Keratinocyte (primary cell): ENCODE measurements around the gene ABHD2. TPM values are rescaled to one million over a fixed set of nuclear protein-coding genes. Genes with fewer than 3 reads are reported as not detected.

Experiments
- DNase-seq: peaks from one replicate; pipeline ENCODE4 v3.0.0-alpha.2; 2011; ENCODE audit warnings: low read depth, missing footprints, low spot score
- FAIRE-seq: peaks from 2 replicates; lab custom pipeline; 2011; peaks lifted over from hg19 to GRCh38; lab: Jason Lieb, UNC
- H2AFZ ChIP-seq: 2 replicates; pipeline ENCODE4 v1.6.0; 2012; ENCODE audit warnings: low read length, control low read depth, inconsistent platforms; ENCODE audit not compliant: control insufficient read depth
- H3K27ac ChIP-seq: 2 replicates; pipeline ENCODE4 v1.5.1; 2011; ENCODE audit warnings: low read length; ENCODE audit not compliant: control insufficient read depth, insufficient read depth
- H3K27me3 ChIP-seq: 3 replicates; pipeline ENCODE4 v1.6.0; 2011; ENCODE audit warnings: low read length; ENCODE audit not compliant: control insufficient read depth, insufficient read depth; ENCODE audit errors: extremely low read depth
- H3K36me3 ChIP-seq, 2 experiments: 2 replicates in 1 of 2; 3 replicates in 1 of 2; pipeline ENCODE4 v1.5.1; 2011; ENCODE audit warnings: low read length in 2 of 2, mild to moderate bottlenecking in 1 of 2; ENCODE audit not compliant: control insufficient read depth in 2 of 2, insufficient read depth in 2 of 2; ENCODE audit errors: extremely low read depth in 1 of 2
- H3K4me1 ChIP-seq: 3 replicates; pipeline ENCODE4 v1.5.1; 2011; ENCODE audit warnings: low read length; ENCODE audit not compliant: control insufficient read depth, insufficient read depth; ENCODE audit errors: extremely low read depth
- H3K4me2 ChIP-seq: 3 replicates; pipeline ENCODE4 v1.6.0; 2011; ENCODE audit warnings: low read depth, low read length; ENCODE audit not compliant: control insufficient read depth, insufficient read depth; ENCODE audit errors: extremely low read depth
- H3K4me3 ChIP-seq, 3 experiments: fragments of 200-600 bp in 1 of 3; sonication (generic) in 1 of 3; 2 replicates in 2 of 3; 3 replicates in 1 of 3; pipeline ENCODE4 v1.5.1; 2011 to 2016; ENCODE audit warnings: low read length in 3 of 3, mild to moderate bottlenecking in 3 of 3, control low read depth in 2 of 3, inconsistent platforms in 1 of 3, low read depth in 1 of 3, mixed read lengths in 1 of 3, mixed run types in 1 of 3, moderate library complexity in 1 of 3; ENCODE audit not compliant: control insufficient read depth in 2 of 3, insufficient read depth in 2 of 3; ENCODE audit errors: extremely low read depth in 1 of 3
- H3K79me2 ChIP-seq: 2 replicates; pipeline ENCODE4 v1.6.0; 2012; ENCODE audit warnings: low read length; ENCODE audit not compliant: control insufficient read depth, insufficient read depth
- H3K9ac ChIP-seq: 3 replicates; pipeline ENCODE4 v1.6.0; 2011; ENCODE audit warnings: low read length; ENCODE audit not compliant: control insufficient read depth, insufficient read depth; ENCODE audit errors: extremely low read depth
- H3K9me1 ChIP-seq: 3 replicates; pipeline ENCODE4 v1.6.0; 2011; ENCODE audit warnings: low read length; ENCODE audit not compliant: control insufficient read depth, insufficient read depth; ENCODE audit errors: extremely low read depth
- H3K9me3 ChIP-seq: 2 replicates; pipeline ENCODE4 v1.5.1; 2012; ENCODE audit warnings: low read depth, low read length; ENCODE audit not compliant: control insufficient read depth
- H4K20me1 ChIP-seq: 3 replicates; pipeline ENCODE4 v1.6.0; 2011; ENCODE audit warnings: low read length; ENCODE audit not compliant: control insufficient read depth, insufficient read depth; ENCODE audit errors: extremely low read depth
- EZH2 ChIP-seq: IDR thresholded peaks from one replicate; pipeline ENCODE4 v1.6.1; 2012; ENCODE audit warnings: inconsistent platforms, mild to moderate bottlenecking, low read length, moderate library complexity
- dilution Hi-C: fragments of 300-500 bp; cut with MboI; formaldehyde crosslinking; loops from one replicate; pipeline ENCODE4 v1.7.0; 2020; ENCODE audit warnings: low sequenced_read_pairs; ENCODE audit not compliant: extremely low pct_ligation_motif_present
- polyA plus RNA-seq, 5 experiments: library from polyadenylated mRNA; depleted of rRNA in 3 of 5; stranded (reverse) in 3 of 5; stranded (forward) in 1 of 5; unstranded in 1 of 5; fragments of >200 nt; gene quantifications; 1 replicate in 1 of 5; 2 replicates in 3 of 5; 3 replicates in 1 of 5; pipeline versions ENCODE4 v1.2.1 to v1.2.3, GENCODE V29; 2011 to 2012; ENCODE audit warnings: missing spikeins in 2 of 5, low read depth in 1 of 5, low replicate concordance in 1 of 5
- TF ChIP-seq, protein P1 (sequence below), 3 experiments: IDR thresholded peaks in 1 of 3; conservative IDR thresholded peaks in 1 of 3; optimal IDR thresholded peaks in 1 of 3; 2 replicates in 2 of 3; 3 replicates in 1 of 3; pipeline versions ENCODE3 to v1.5.1; 2011; ENCODE audit warnings: low read length in 3 of 3, mild to moderate bottlenecking in 3 of 3, moderate library complexity in 2 of 3, control low read depth in 1 of 3, inconsistent platforms in 1 of 3; ENCODE audit not compliant: insufficient read depth in 2 of 3; ENCODE audit errors: extremely low read depth in 1 of 3

ABHD2 gene
- polyA plus RNA-seq, 1 donor (not counting 4 experiments of a cell fraction or from before 2014, with no cell fraction given): 22.8 TPM

DNA sequence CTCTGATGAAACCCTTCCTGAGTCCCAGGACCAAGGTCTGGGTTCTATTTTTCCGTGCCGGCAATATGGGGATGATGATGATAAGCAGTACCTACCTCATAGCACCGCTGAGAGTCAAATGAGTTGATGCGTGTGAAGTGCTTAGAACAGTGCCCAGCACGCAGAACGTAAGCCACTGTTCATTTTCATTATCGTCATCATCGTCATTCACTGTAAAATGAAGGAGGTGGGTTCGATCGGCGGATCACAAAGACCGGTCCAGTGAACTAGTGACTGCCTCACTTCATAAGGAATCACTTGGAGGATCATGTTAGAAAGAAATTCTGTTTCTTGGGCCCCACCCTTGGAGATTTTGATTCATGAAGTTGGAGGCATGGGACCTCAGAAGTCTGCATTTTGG, 88.9 kb downstream of the ABHD2 start:
- Histone ChIP-seq H4K20me1 (no peaks in the 10 kb centered on the region), H3K9me1 (no peaks in the 10 kb centered on the region), H3K9ac (no peak overlapping the region), H3K9me3 (no peaks in the 10 kb centered on the region), H3K4me3 (no peak overlapping the region), H3K4me2 (no peak overlapping the region), H3K27ac (no peak overlapping the region), H3K36me3 (peaks cover 7 to 19% of the 10 kb centered on the region in 2 experiments), H3K27me3 (no peaks in the 10 kb centered on the region), H3K4me1 (no peaks in the 10 kb centered on the region), H2AFZ (no peak overlapping the region), H3K79me2 (no peaks in the 10 kb centered on the region)
- TF ChIP-seq, protein P1, sequence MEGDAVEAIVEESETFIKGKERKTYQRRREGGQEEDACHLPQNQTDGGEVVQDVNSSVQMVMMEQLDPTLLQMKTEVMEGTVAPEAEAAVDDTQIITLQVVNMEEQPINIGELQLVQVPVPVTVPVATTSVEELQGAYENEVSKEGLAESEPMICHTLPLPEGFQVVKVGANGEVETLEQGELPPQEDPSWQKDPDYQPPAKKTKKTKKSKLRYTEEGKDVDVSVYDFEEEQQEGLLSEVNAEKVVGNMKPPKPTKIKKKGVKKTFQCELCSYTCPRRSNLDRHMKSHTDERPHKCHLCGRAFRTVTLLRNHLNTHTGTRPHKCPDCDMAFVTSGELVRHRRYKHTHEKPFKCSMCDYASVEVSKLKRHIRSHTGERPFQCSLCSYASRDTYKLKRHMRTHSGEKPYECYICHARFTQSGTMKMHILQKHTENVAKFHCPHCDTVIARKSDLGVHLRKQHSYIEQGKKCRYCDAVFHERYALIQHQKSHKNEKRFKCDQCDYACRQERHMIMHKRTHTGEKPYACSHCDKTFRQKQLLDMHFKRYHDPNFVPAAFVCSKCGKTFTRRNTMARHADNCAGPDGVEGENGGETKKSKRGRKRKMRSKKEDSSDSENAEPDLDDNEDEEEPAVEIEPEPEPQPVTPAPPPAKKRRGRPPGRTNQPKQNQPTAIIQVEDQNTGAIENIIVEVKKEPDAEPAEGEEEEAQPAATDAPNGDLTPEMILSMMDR (optimal IDR thresholded peaks at IDR 0.05 in 1 of 3, IDR thresholded peaks at IDR 0.05 in 1 of 3, conservative IDR thresholded peaks at IDR 0.05 in 1 of 3; ENCODE audit: extremely low read depth in 1 of 3, insufficient read depth in 2 of 3, low read length in 3 of 3): no peak
- no peak for TF ChIP-seq EZH2
- no peak for FAIRE-seq
- no peak for DNase-seq
- dilution Hi-C loops: no loop called here

DNA sequence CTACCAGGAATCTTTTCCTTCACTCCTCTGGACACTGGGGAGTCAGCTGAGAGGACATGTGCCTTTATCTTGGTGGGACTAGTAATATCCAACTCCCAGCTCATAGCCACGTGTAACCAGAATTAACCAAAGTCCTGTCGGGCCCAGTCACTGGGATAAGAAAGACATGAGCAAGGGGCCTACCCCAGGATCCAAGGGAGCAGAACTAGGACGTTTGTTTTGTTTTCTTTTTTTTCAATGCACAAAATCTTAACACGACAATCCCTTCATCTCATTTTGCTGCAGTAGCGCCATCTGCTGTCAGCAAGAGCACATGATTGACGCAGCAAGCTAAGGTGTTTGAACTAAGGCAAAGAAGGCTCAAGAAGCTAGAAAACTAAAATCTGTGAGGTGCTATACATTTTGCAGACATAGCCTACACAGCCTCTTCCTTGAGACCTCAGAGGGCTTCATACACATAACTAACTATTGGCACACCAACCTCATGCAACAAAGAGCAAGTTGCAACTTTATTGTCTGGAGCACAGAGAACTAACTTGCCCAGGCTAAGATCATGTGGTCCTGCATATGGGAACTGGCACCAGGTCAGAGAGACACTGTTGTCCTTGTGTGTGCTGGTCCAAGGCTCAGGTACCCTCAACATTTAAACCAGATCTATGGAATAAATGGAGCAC, 89.5 kb downstream of the ABHD2 start:
- peak; percentile 81 for FAIRE-seq
- H3K27ac ChIP-seq: no peak overlapping the region
- dilution Hi-C loops: no loop called here

More for the DNA sequence above, 89.5 kb downstream of the ABHD2 start:
- no peaks in the 10 kb centered on the region for H3K9me1 ChIP-seq
- H3K4me3 ChIP-seq: no peak overlapping the region
- H3K9ac ChIP-seq: no peak overlapping the region
- H3K27me3 ChIP-seq: no peaks in the 10 kb centered on the region
- DNase-seq: no peak
- no peak for TF ChIP-seq EZH2
- TF ChIP-seq, protein P1 (optimal IDR thresholded peaks at IDR 0.05 in 1 of 3, IDR thresholded peaks at IDR 0.05 in 1 of 3, conservative IDR thresholded peaks at IDR 0.05 in 1 of 3; ENCODE audit: extremely low read depth in 1 of 3, insufficient read depth in 2 of 3, low read length in 3 of 3): peak; percentile 78 to 87 (median 81)
- no peak overlapping the region for H2AFZ ChIP-seq
- H4K20me1 ChIP-seq: no peaks in the 10 kb centered on the region
- no peaks in the 10 kb centered on the region for H3K4me1 ChIP-seq
- H3K36me3 ChIP-seq: peaks cover 7 to 19% of the 10 kb centered on the region in 2 experiments
- no peak overlapping the region for H3K4me2 ChIP-seq
- no peaks in the 10 kb centered on the region for H3K79me2 ChIP-seq
- H3K9me3 ChIP-seq: no peaks in the 10 kb centered on the region
